GM12878 (cell line): ENCODE results near the gene ABCB4. TPM values are rescaled to one million over a fixed set of nuclear protein-coding genes. Genes with fewer than 3 reads are reported as not detected.

Experiments
- ATAC-seq: fragments of 200-7000 bp; cut with Tn5 transposase; 3 replicates; pipeline ENCODE4 v1.9.1; 2020; ENCODE audit warnings: mild to moderate bottlenecking, moderate library complexity
- BruUV-seq: library from RNA; stranded (reverse); fragments of 400-500 nt; replicated peaks from 2 replicates; lab custom pipeline; 2021; lab: Mats Ljungman, UMichigan
- CTCF ChIA-PET: fragments of 300-600 bp; sonication (Branson Sonifier 250); formaldehyde crosslinking; extraction: SDS; loops from one replicate; lab custom pipeline; 2021; ENCODE audit warnings: inconsistent platforms; lab: Yijun Ruan, JAX
- POLR2A ChIA-PET: fragments of 350-600 bp; formaldehyde crosslinking; extraction: SDS; loops from one replicate; lab custom pipeline; 2021; ENCODE audit warnings: inconsistent platforms; lab: Charles Lee
- RAD21 ChIA-PET: fragments of 300-600 bp; sonication (Branson Sonifier 250); formaldehyde crosslinking; loops from one replicate; lab custom pipeline; 2023; ENCODE audit warnings: antibody characterized with exemption; ENCODE audit not compliant: unreplicated experiment; lab: Charles Lee
- SMC1A ChIA-PET: fragments of 300-600 bp; sonication (Branson Sonifier 250); formaldehyde crosslinking; loops from one replicate; lab custom pipeline; 2023; ENCODE audit not compliant: unreplicated experiment, uncharacterized antibody; lab: Charles Lee
- DNase-seq: peaks from one replicate; pipeline ENCODE4 v3.0.0-alpha.2; 2011; ENCODE audit warnings: low read depth, low spot score
- FAIRE-seq: peaks from 3 replicates; lab custom pipeline; 2011; peaks lifted over from hg19 to GRCh38; lab: Jason Lieb, UNC
- H2AFZ ChIP-seq: 2 replicates; pipeline ENCODE4 v1.6.0; 2011; ENCODE audit warnings: low read depth, low read length, control low read depth; ENCODE audit not compliant: control insufficient read depth
- H3K27ac ChIP-seq: 2 replicates; pipeline ENCODE4 v1.5.1; 2011; ENCODE audit warnings: control low read depth; ENCODE audit not compliant: control insufficient read depth, insufficient read depth
- H3K27me3 ChIP-seq, 2 experiments: replicated peaks in 1 of 2; 2 replicates each; pipeline versions ENCODE4 v1.6.0 to v1.6.1; 2011; ENCODE audit warnings: low read length in 1 of 2; ENCODE audit not compliant: control insufficient read depth in 2 of 2, insufficient read depth in 2 of 2
- H3K36me3 ChIP-seq, 2 experiments: 2 replicates each; pipeline ENCODE4 v1.5.1; 2011; ENCODE audit warnings: low read length in 1 of 2; ENCODE audit not compliant: control insufficient read depth in 2 of 2, insufficient read depth in 2 of 2
- H3K4me1 ChIP-seq: 2 replicates; pipeline ENCODE4 v1.6.1; 2011; ENCODE audit warnings: mild to moderate bottlenecking, low read length, moderate library complexity, mixed read lengths; ENCODE audit not compliant: control insufficient read depth, insufficient read depth
- H3K4me2 ChIP-seq: 2 replicates; pipeline ENCODE4 v1.6.0; 2011; ENCODE audit warnings: control low read depth; ENCODE audit not compliant: control insufficient read depth, insufficient read depth
- H3K4me3 ChIP-seq: fragments of 200-600 bp; sonication (generic); 2 replicates; pipeline ENCODE4 v1.5.1; 2016
- H3K79me2 ChIP-seq: 2 replicates; pipeline ENCODE4 v1.6.0; 2011; ENCODE audit warnings: low read length; ENCODE audit not compliant: control insufficient read depth, insufficient read depth
- H3K9ac ChIP-seq: 2 replicates; pipeline ENCODE4 v1.8.0; 2011; ENCODE audit warnings: low read length, control low read depth, mixed read lengths; ENCODE audit not compliant: control insufficient read depth, insufficient read depth
- H3K9me3 ChIP-seq: replicated peaks from 3 replicates; pipeline ENCODE4 v1.5.1; 2011; ENCODE audit warnings: mild to moderate bottlenecking, low read length; ENCODE audit not compliant: control insufficient read depth, insufficient read depth
- H4K20me1 ChIP-seq: 2 replicates; pipeline ENCODE4 v1.6.0; 2011; ENCODE audit not compliant: control insufficient read depth, insufficient read depth
- BACH1 ChIP-seq: fragments of 450-650 bp; IDR thresholded peaks from 2 replicates; pipeline ENCODE4 v1.6.1; 2017; ENCODE audit warnings: mild to moderate bottlenecking, borderline replicate concordance
- BCL11A ChIP-seq: IDR thresholded peaks from 2 replicates; pipeline ENCODE4 v1.6.1; 2011; ENCODE audit warnings: low read depth, low read length
- DPF2 ChIP-seq: fragments of 450-650 bp; IDR thresholded peaks from 2 replicates; pipeline ENCODE4 v1.6.1; 2017; ENCODE audit warnings: mild to moderate bottlenecking
- EP300 ChIP-seq, 2 experiments: fragments of 150-350 bp in 1 of 2; IDR thresholded peaks; 2 replicates each; pipeline ENCODE4 v1.6.1; 2011 to 2012; ENCODE audit warnings: low read depth in 2 of 2, low read length in 2 of 2, borderline replicate concordance in 1 of 2, improper control_type of control experiment in 1 of 2, inconsistent platforms in 1 of 2; ENCODE audit not compliant: control insufficient read depth in 1 of 2
- ESRRA ChIP-seq: IDR thresholded peaks from 2 replicates; pipeline ENCODE4 v1.6.1; 2012; ENCODE audit warnings: mild to moderate bottlenecking, low read length, improper control_type of control experiment
- ETV6 ChIP-seq, 2 experiments: fragments of 450-650 bp in 1 of 2; IDR thresholded peaks in 1 of 2; conservative IDR thresholded peaks in 1 of 2; 2 replicates each; pipeline ENCODE4 v1.6.1; 2014; ENCODE audit warnings: antibody characterized with exemption in 1 of 2, borderline replicate concordance in 1 of 2, low read depth in 1 of 2, mild to moderate bottlenecking in 1 of 2, moderate library complexity in 1 of 2
- FOXM1 ChIP-seq: IDR thresholded peaks from 2 replicates; pipeline ENCODE4 v1.6.1; 2012; ENCODE audit warnings: low read depth, mild to moderate bottlenecking, inconsistent platforms, low read length, moderate library complexity
- IKZF1 ChIP-seq: fragments of 450-650 bp; conservative IDR thresholded peaks from 2 replicates; pipeline ENCODE4 v1.6.1; 2017; ENCODE audit warnings: antibody characterized with exemption, mild to moderate bottlenecking
- IKZF2 ChIP-seq, 2 experiments: fragments of 450-650 bp; IDR thresholded peaks; 2 replicates each; pipeline ENCODE4 v1.6.1; 2017; ENCODE audit warnings: mild to moderate bottlenecking in 2 of 2, moderate library complexity in 2 of 2
- JUNB ChIP-seq: IDR thresholded peaks from 2 replicates; pipeline ENCODE4 v1.6.1; 2016; ENCODE audit warnings: antibody characterized with exemption, mild to moderate bottlenecking
- MTA2 ChIP-seq: fragments of 450-650 bp; IDR thresholded peaks from 2 replicates; pipeline ENCODE4 v1.6.1; 2016; ENCODE audit warnings: low read depth, mild to moderate bottlenecking, moderate library complexity
- MYC ChIP-seq: IDR thresholded peaks from 2 replicates; pipeline ENCODE4 v1.6.1; 2011; ENCODE audit warnings: mild to moderate bottlenecking, low read length, moderate library complexity, inconsistent platforms; ENCODE audit not compliant: insufficient read depth, insufficient replicate concordance, insufficient read length, severe bottlenecking
- NFIC ChIP-seq: IDR thresholded peaks from 2 replicates; pipeline ENCODE4 v1.6.1; 2012; ENCODE audit warnings: low read depth, mild to moderate bottlenecking, inconsistent platforms, low read length, moderate library complexity
- NFXL1 ChIP-seq: fragments of 450-650 bp; IDR thresholded peaks from 2 replicates; pipeline ENCODE4 v1.6.1; 2017; ENCODE audit warnings: antibody characterized with exemption, mild to moderate bottlenecking, borderline replicate concordance
- NFYA ChIP-seq: IDR thresholded peaks from 2 replicates; pipeline ENCODE4 v1.6.1; 2011; ENCODE audit warnings: low read depth, mild to moderate bottlenecking, low read length, improper control_type of control experiment, borderline replicate concordance
- PML ChIP-seq: IDR thresholded peaks from 2 replicates; pipeline ENCODE4 v1.6.1; 2012; ENCODE audit warnings: low read length, inconsistent platforms
- SIX5 ChIP-seq: IDR thresholded peaks from 2 replicates; pipeline ENCODE4 v1.6.1; 2011; ENCODE audit warnings: mild to moderate bottlenecking, low read depth, low read length, moderate library complexity; ENCODE audit not compliant: severe bottlenecking
- SKIL ChIP-seq: fragments of 450-650 bp; IDR thresholded peaks from 2 replicates; pipeline ENCODE4 v1.6.1; 2017; ENCODE audit warnings: mild to moderate bottlenecking, low read depth, inconsistent platforms; ENCODE audit not compliant: poor library complexity, severe bottlenecking
- SMAD1 ChIP-seq: fragments of 450-650 bp; IDR thresholded peaks from 2 replicates; pipeline ENCODE4 v1.6.1; 2018; ENCODE audit warnings: mild to moderate bottlenecking, low read depth; ENCODE audit not compliant: partially characterized antibody
- TBL1XR1 ChIP-seq: IDR thresholded peaks from 2 replicates; pipeline ENCODE4 v1.6.1; 2012; ENCODE audit warnings: low read depth, low read length, improper control_type of control experiment
- TCF7 ChIP-seq: IDR thresholded peaks from 2 replicates; pipeline ENCODE4 v1.6.1; 2014; ENCODE audit warnings: antibody characterized with exemption, borderline replicate concordance
- ZNF217 ChIP-seq: fragments of 450-650 bp; IDR thresholded peaks from 2 replicates; pipeline ENCODE4 v1.6.1; 2017; ENCODE audit warnings: antibody characterized with exemption, mild to moderate bottlenecking
- WGBS: methylation state at CpG from one replicate; pipeline ENCODE4 v1.1.6; 2016; ENCODE audit warnings: low lambda C conversion rate; ENCODE audit not compliant: insufficient replicate concordance, insufficient coverage; ENCODE audit errors: missing lambda C conversion rate; 5-methylcytosine and 5-hydroxymethylcytosine counted together
- in situ Hi-C: fragments of 300-500 bp; cut with MboI; formaldehyde crosslinking; loops from 9 replicates; pipeline ENCODE4 v1.14.3; 2018; ENCODE audit warnings: mixed read lengths
- intact Hi-C: fragments of 100-400 bp; cut with micrococcal nuclease; formaldehyde crosslinking; loops from one replicate; pipeline ENCODE4 v1.14.2; 2022; ENCODE audit not compliant: unreplicated experiment
- polyA plus RNA-seq, 11 experiments: library from polyadenylated mRNA; depleted of rRNA in 4 of 11; unstranded in 6 of 11; stranded (reverse) in 5 of 11; fragments of >200 nt; fragmentation: Nextera tagmentation in 4 of 11; fragmentation: Illumina TruSeq in 1 of 11; extraction: Ambion mirVana in 4 of 11; extraction: Trizol in 1 of 11; gene quantifications; 1 replicate in 1 of 11; 2 replicates in 10 of 11; pipeline versions ENCODE4 v1.2.1 to v1.2.3, GENCODE V29; 2011 to 2016; ENCODE audit warnings: inconsistent platforms in 2 of 11, missing spikeins in 2 of 11, low read depth in 1 of 11
- total RNA-seq, 4 experiments: library from RNA; depleted of rRNA in 3 of 4; stranded (reverse); fragments of >200 nt in 3 of 4; fragmentation: Illumina TruSeq in 1 of 4; extraction: Trizol in 1 of 4; gene quantifications; 2 replicates each; pipeline versions ENCODE4 v1.2.1 to v1.2.3, GENCODE V29; 2013 to 2021
- TF ChIP-seq, protein P1 (sequence below): fragments of 450-650 bp; IDR thresholded peaks from 2 replicates; pipeline ENCODE4 v1.6.1; 2016; ENCODE audit warnings: mild to moderate bottlenecking

ABCB4 gene
- total and polyA plus RNA-seq, 10 of the 15 experiments (the other 5 are each of a cell fraction or from before 2014, with no cell fraction given) = 1.9 to 8.3 (median 4.4) TPM

- H3K27me3 ChIP-seq = no peaks in the 10 kb centered on the region
- H2AFZ ChIP-seq = no peak overlapping the region
- H3K79me2 ChIP-seq = no peaks in the 10 kb centered on the region
- 14% methylated on average over 4 of the region's 4 CpGs for WGBS
- ChIA-PET CTCF (interaction anchor here (1.2 to 1.8 kb wide), 2 partner anchors 15 to 60 kb away, joined by 3 to 5 read pairs; no protein-coding TSS in a partner anchor), POLR2A (interaction anchor here (1.1 kb wide), 1 partner anchor 28 kb away, joined by 4 read pairs; no protein-coding TSS in a partner anchor), SMC1A (interaction anchor here (1.0 to 2.8 kb wide), 4 partner anchors 9 to 118 kb away, joined by 3 to 10 read pairs (median 4); no protein-coding TSS in a partner anchor), RAD21 (interaction anchor here (0.6 to 1.6 kb wide), 4 partner anchors 9 to 155 kb away, joined by 3 to 4 read pairs (median 3); partner anchors contain the start of gene ABCB1)
- FAIRE-seq (peak; percentile 64), DNase-seq (peak; percentile 74), ATAC-seq (peak; percentile 98)
- no peaks in the 10 kb centered on the region for H4K20me1 ChIP-seq
- no peaks in the 10 kb centered on the region for H3K9me3 ChIP-seq
- in situ Hi-C loops (no loop called here), intact Hi-C loops (loop anchor here (1.0 kb wide), 1 partner anchor 28 kb away; no protein-coding TSS in a partner anchor)
- no peaks in the 10 kb centered on the region for H3K36me3 ChIP-seq
- H3K9ac ChIP-seq = no peak overlapping the region
- no TSS peak for BruUV-seq
- no peak overlapping the region for H3K4me3 ChIP-seq
- H3K4me2 ChIP-seq = no peak overlapping the region
- H3K27ac ChIP-seq = no peak overlapping the region
- H3K4me1 ChIP-seq = peaks cover 4% of the 10 kb centered on the region; the same call in 1 of the 2 replicates
- no peak for TF ChIP-seq ESRRA
- peak; percentile 41; the same call in 1 of the 2 replicates for TF ChIP-seq BACH1
- peak in 1 of 2 experiments; percentile 45; a peak in 1 of 4 replicates for TF ChIP-seq ETV6 (conservative IDR thresholded peaks at IDR 0.05 in 1 of 2, IDR thresholded peaks at IDR 0.05 in 1 of 2; ENCODE audit: borderline replicate concordance in 1 of 2, low read depth in 1 of 2)
- TF ChIP-seq NFYA = no peak
- peak; percentile 59; the same call in 1 of the 2 replicates for TF ChIP-seq TCF7
- peak; percentile 81 for TF ChIP-seq ZNF217
- TF ChIP-seq MTA2 = peak; percentile 99
- peak; percentile 87 for TF ChIP-seq SMAD1
- TF ChIP-seq SKIL = peak; percentile 88
- peak; percentile 91 for TF ChIP-seq IKZF1
- TF ChIP-seq, protein P1, sequence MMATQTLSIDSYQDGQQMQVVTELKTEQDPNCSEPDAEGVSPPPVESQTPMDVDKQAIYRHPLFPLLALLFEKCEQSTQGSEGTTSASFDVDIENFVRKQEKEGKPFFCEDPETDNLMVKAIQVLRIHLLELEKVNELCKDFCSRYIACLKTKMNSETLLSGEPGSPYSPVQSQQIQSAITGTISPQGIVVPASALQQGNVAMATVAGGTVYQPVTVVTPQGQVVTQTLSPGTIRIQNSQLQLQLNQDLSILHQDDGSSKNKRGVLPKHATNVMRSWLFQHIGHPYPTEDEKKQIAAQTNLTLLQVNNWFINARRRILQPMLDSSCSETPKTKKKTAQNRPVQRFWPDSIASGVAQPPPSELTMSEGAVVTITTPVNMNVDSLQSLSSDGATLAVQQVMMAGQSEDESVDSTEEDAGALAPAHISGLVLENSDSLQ = peak; percentile 37; the same call in 1 of the 2 replicates
- TF ChIP-seq FOXM1 = peak; percentile 71; the same call in 1 of the 2 replicates
- peak; percentile 93 for TF ChIP-seq BCL11A
- TF ChIP-seq PML = no peak
- TF ChIP-seq JUNB = peak; percentile 35; the same call in 1 of the 2 replicates
- TF ChIP-seq NFIC = peak; percentile 76
- peak; percentile 94 for TF ChIP-seq DPF2
- TF ChIP-seq TBL1XR1 = no peak
- TF ChIP-seq IKZF2 (IDR thresholded peaks at IDR 0.05) = peak; percentile 91 to 92
- TF ChIP-seq EP300 (IDR thresholded peaks at IDR 0.05; ENCODE audit: borderline replicate concordance in 1 of 2, control insufficient read depth in 1 of 2, low read depth in 2 of 2, low read length in 2 of 2) = peak; percentile 75 to 87; a peak in 3 of 4 replicates
- no peak for TF ChIP-seq SIX5
- no peak for TF ChIP-seq MYC
- TF ChIP-seq NFXL1 = no peak
These were observed 29.6 kb downstream of the ABCB4 start for GRCh38 chr7:87445897-87446296.
